Neural cell (in vitro differentiated cells): ENCODE data around the gene HEATR5B. TPM values are rescaled to one million over a fixed set of nuclear protein-coding genes. Genes with fewer than 3 reads are reported as not detected.

Experiments used
- H2AFZ ChIP-seq: fragments of 200-600, 300-800 bp; sonication (generic), shearing (Covaris generic); 2 replicates; pipeline ENCODE4 v1.6.0; 2014; ENCODE audit warnings: low read depth, mild to moderate bottlenecking, antibody characterized with exemption, low read length, moderate library complexity
- H3F3A ChIP-seq: fragments of 200-600 bp; shearing (Covaris generic); 2 replicates; pipeline ENCODE4 v1.6.1; 2016; ENCODE audit warnings: mild to moderate bottlenecking, moderate library complexity, mixed read lengths, antibody characterized with exemption, low read length; ENCODE audit not compliant: insufficient read depth, poor library complexity, severe bottlenecking
- H3K27ac ChIP-seq: fragments of 200-600, 300-800 bp; sonication (generic), shearing (Covaris generic); 2 replicates; pipeline ENCODE4 v1.5.1; 2014; ENCODE audit warnings: mild to moderate bottlenecking, low read length, moderate library complexity
- H3K27me3 ChIP-seq: fragments of 300-800, 200-600 bp; sonication (generic), shearing (Covaris generic); 2 replicates; pipeline ENCODE4 v1.6.0; 2014; ENCODE audit warnings: mild to moderate bottlenecking, low read depth, low read length, moderate library complexity; ENCODE audit not compliant: insufficient read depth
- H3K36me3 ChIP-seq: fragments of 300-800, 200-600 bp; sonication (generic), shearing (Covaris generic); 2 replicates; pipeline ENCODE4 v1.5.1; 2014; ENCODE audit warnings: mild to moderate bottlenecking, antibody characterized with exemption, low read length, moderate library complexity; ENCODE audit not compliant: insufficient read depth
- H3K4me2 ChIP-seq: fragments of 300-800, 200-600 bp; sonication (generic), shearing (Covaris generic); 2 replicates; pipeline ENCODE4 v1.6.0; 2014; ENCODE audit warnings: mild to moderate bottlenecking, low read length
- H3K4me3 ChIP-seq: fragments of 300-800, 200-600 bp; sonication (generic), shearing (Covaris generic); 2 replicates; pipeline ENCODE4 v1.5.1; 2014; ENCODE audit warnings: mild to moderate bottlenecking, low read length, moderate library complexity
- H3K79me2 ChIP-seq: fragments of 200-600 bp; shearing (Covaris generic); replicated peaks from 2 replicates; pipeline ENCODE4 v1.6.0; 2014; ENCODE audit warnings: mild to moderate bottlenecking, low read length, moderate library complexity; ENCODE audit not compliant: insufficient read depth
- H3K9ac ChIP-seq: fragments of 300-800, 200-600 bp; sonication (generic), shearing (Covaris generic); 2 replicates; pipeline ENCODE4 v1.6.1; 2016; ENCODE audit warnings: mild to moderate bottlenecking, low read length, mixed read lengths
- H3K9me2 ChIP-seq: fragments of 200-600 bp; shearing (Covaris generic); 2 replicates; pipeline ENCODE4 v1.6.1; 2016; ENCODE audit warnings: mild to moderate bottlenecking, low read length, mixed read lengths; ENCODE audit not compliant: insufficient read depth
- H3K9me3 ChIP-seq: fragments of 200-600, 300-800 bp; sonication (generic), shearing (Covaris generic); 2 replicates; pipeline ENCODE4 v1.6.1; 2016; ENCODE audit warnings: mild to moderate bottlenecking, mixed run types, low read length, moderate library complexity, mixed read lengths
- H4K20me1 ChIP-seq: fragments of 200-600 bp; shearing (Covaris generic); 2 replicates; pipeline ENCODE4 v1.6.1; 2016; ENCODE audit warnings: mild to moderate bottlenecking, mixed run types; ENCODE audit not compliant: insufficient read depth
- CTCF ChIP-seq: fragments of 450-650 bp; IDR thresholded peaks from 2 replicates; pipeline ENCODE4 v1.5.1; 2014; ENCODE audit warnings: antibody characterized with exemption, mild to moderate bottlenecking, moderate library complexity; ENCODE audit not compliant: poor library complexity, severe bottlenecking
- EP300 ChIP-seq: fragments of 450-650 bp; conservative IDR thresholded peaks from 2 replicates; pipeline ENCODE4 v1.6.1; 2014; ENCODE audit warnings: antibody characterized with exemption, mild to moderate bottlenecking, moderate library complexity; ENCODE audit not compliant: poor library complexity, severe bottlenecking
- EZH2 ChIP-seq: fragments of 200-600, 300-800 bp; shearing (Covaris generic), sonication (generic); IDR thresholded peaks from 2 replicates; pipeline ENCODE4 v1.6.1; 2014; ENCODE audit warnings: antibody characterized with exemption, low read length, borderline replicate concordance, mild to moderate bottlenecking; ENCODE audit not compliant: insufficient read depth, poor library complexity, severe bottlenecking
- MXI1 ChIP-seq: fragments of 450-650 bp; conservative IDR thresholded peaks from 2 replicates; pipeline ENCODE4 v1.6.1; 2014; ENCODE audit warnings: antibody characterized with exemption, mild to moderate bottlenecking; ENCODE audit not compliant: poor library complexity, severe bottlenecking
- POLR2AphosphoS5 ChIP-seq: IDR thresholded peaks from 2 replicates; pipeline ENCODE4 v1.6.1; 2012
- RAD21 ChIP-seq: fragments of 450-650 bp; conservative IDR thresholded peaks from 2 replicates; pipeline ENCODE4 v1.6.1; 2014; ENCODE audit warnings: antibody characterized with exemption, mild to moderate bottlenecking, moderate library complexity
- SMC3 ChIP-seq: fragments of 450-650 bp; conservative IDR thresholded peaks from 2 replicates; pipeline ENCODE4 v1.6.1; 2014; ENCODE audit warnings: antibody characterized with exemption, mild to moderate bottlenecking, moderate library complexity; ENCODE audit not compliant: poor library complexity
- TAF1 ChIP-seq: IDR thresholded peaks from 2 replicates; pipeline ENCODE4 v1.6.1; 2012; ENCODE audit warnings: low read depth
- polyA plus RNA-seq: library from polyadenylated mRNA; depleted of rRNA; stranded (reverse); fragments of >200 nt; gene quantifications from 2 replicates; pipeline ENCODE4 v1.2.3, GENCODE V29; 2014
- TF ChIP-seq, protein P1 (sequence below): IDR thresholded peaks from 2 replicates; pipeline ENCODE4 v1.6.1; 2012; ENCODE audit warnings: borderline replicate concordance

The HEATR5B gene
- polyA plus RNA-seq, 1 donor from 2014 or later: 46.0 TPM

DNA sequence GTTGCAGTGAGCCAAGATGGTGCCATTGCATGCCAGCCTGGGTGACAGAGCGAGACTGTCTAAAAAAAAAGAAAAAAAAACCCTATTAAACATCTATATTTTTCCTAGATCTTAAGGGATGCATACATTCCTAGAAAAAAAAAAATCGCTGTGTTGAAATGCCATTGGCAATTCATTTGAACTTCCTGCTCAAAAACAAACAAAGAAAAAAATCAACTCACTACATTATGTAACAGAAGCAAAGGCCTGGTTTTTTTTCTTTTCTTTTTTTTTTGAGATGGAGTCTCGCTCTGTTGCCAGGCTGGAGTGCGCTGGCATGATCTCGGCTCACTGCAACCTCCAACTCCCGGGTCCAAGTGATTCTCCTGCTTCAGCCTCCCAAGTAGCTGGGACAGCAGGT, 96.2 kb downstream of the HEATR5B start:
- no peak overlapping the region for H3K9ac ChIP-seq
- no peaks in the 10 kb centered on the region for H3K9me3 ChIP-seq
- no peak for TF ChIP-seq TAF1
- no peak for TF ChIP-seq MXI1
- no peak for TF ChIP-seq POLR2AphosphoS5
- TF ChIP-seq RAD21: no peak
- H3K36me3 ChIP-seq: peaks cover 4% of the 10 kb centered on the region
- H3K27ac ChIP-seq: no peak overlapping the region
- H3K79me2 ChIP-seq: no peaks in the 10 kb centered on the region
- H2AFZ ChIP-seq: no peak overlapping the region
- no peaks in the 10 kb centered on the region for H4K20me1 ChIP-seq
- no peaks in the 10 kb centered on the region for H3K9me2 ChIP-seq
- no peaks in the 10 kb centered on the region for H3F3A ChIP-seq
- no peak overlapping the region for H3K4me2 ChIP-seq
- H3K27me3 ChIP-seq: no peaks in the 10 kb centered on the region
- no peak overlapping the region for H3K4me3 ChIP-seq

DNA sequence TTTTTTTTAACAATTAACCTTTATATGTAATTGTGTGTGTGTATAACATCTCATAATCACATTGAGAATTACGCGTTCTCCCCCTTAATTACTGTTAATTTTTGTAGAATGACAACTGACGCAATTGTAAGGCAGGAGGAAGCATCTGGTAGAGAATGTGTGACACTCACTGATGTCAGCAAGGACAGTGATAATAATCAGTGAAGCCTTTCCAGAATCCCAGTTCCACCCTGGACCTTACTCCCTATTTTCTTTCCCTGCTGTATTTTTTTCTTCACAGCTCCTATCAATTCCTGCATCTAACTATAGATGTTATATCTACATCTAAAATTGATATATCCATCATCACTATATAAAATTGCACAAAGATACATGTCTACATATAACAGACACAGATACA, 101.7 kb downstream of the HEATR5B start:
- H3K9ac ChIP-seq: no peak overlapping the region
- no peaks in the 10 kb centered on the region for H3K79me2 ChIP-seq
- H2AFZ ChIP-seq: no peak overlapping the region
- H3K9me3 ChIP-seq: no peaks in the 10 kb centered on the region
- no peaks in the 10 kb centered on the region for H3K36me3 ChIP-seq
- no peak overlapping the region for H3K4me2 ChIP-seq
- TF ChIP-seq RAD21 (no peak), POLR2AphosphoS5 (no peak), SMC3 (no peak), EZH2 (no peak), CTCF (no peak), MXI1 (no peak), EP300 (no peak), TAF1 (no peak)
- TF ChIP-seq, protein P1, sequence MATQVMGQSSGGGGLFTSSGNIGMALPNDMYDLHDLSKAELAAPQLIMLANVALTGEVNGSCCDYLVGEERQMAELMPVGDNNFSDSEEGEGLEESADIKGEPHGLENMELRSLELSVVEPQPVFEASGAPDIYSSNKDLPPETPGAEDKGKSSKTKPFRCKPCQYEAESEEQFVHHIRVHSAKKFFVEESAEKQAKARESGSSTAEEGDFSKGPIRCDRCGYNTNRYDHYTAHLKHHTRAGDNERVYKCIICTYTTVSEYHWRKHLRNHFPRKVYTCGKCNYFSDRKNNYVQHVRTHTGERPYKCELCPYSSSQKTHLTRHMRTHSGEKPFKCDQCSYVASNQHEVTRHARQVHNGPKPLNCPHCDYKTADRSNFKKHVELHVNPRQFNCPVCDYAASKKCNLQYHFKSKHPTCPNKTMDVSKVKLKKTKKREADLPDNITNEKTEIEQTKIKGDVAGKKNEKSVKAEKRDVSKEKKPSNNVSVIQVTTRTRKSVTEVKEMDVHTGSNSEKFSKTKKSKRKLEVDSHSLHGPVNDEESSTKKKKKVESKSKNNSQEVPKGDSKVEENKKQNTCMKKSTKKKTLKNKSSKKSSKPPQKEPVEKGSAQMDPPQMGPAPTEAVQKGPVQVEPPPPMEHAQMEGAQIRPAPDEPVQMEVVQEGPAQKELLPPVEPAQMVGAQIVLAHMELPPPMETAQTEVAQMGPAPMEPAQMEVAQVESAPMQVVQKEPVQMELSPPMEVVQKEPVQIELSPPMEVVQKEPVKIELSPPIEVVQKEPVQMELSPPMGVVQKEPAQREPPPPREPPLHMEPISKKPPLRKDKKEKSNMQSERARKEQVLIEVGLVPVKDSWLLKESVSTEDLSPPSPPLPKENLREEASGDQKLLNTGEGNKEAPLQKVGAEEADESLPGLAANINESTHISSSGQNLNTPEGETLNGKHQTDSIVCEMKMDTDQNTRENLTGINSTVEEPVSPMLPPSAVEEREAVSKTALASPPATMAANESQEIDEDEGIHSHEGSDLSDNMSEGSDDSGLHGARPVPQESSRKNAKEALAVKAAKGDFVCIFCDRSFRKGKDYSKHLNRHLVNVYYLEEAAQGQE: no peak
- no peaks in the 10 kb centered on the region for H3F3A ChIP-seq
- H3K4me3 ChIP-seq: no peak overlapping the region
- no peaks in the 10 kb centered on the region for H3K9me2 ChIP-seq
- no peaks in the 10 kb centered on the region for H3K27me3 ChIP-seq
- no peak overlapping the region for H3K27ac ChIP-seq
- H4K20me1 ChIP-seq: no peaks in the 10 kb centered on the region

GRCh38 chr2:36981911-36982310, 102.3 kb downstream of the HEATR5B start:
- Histone ChIP-seq H3K9ac (no peak overlapping the region), H2AFZ (no peak overlapping the region), H3K4me3 (no peak overlapping the region), H3K9me2 (no peaks in the 10 kb centered on the region), H3K27ac (no peak overlapping the region), H3K4me2 (no peak overlapping the region), H3K79me2 (no peaks in the 10 kb centered on the region), H3K9me3 (no peaks in the 10 kb centered on the region), H3F3A (no peaks in the 10 kb centered on the region), H4K20me1 (no peaks in the 10 kb centered on the region), H3K27me3 (no peaks in the 10 kb centered on the region), H3K36me3 (no peaks in the 10 kb centered on the region)
- TF ChIP-seq SMC3 (no peak), EP300 (no peak), TAF1 (no peak), RAD21 (no peak), CTCF (no peak), MXI1 (no peak), EZH2 (no peak), POLR2AphosphoS5 (no peak)
- TF ChIP-seq, protein P1: no peak
